IMR-90 (cell line): ENCODE data around the gene CATSPER1. TPM values are rescaled to one million over a fixed set of nuclear protein-coding genes. Genes with fewer than 3 reads are reported as not detected.

ENCODE experiments used
- ATAC-seq: fragments of 200-7000 bp; cut with Tn5 transposase; 2 replicates; pipeline ENCODE4 v1.9.1; 2020; ENCODE audit warnings: low read depth, mild to moderate bottlenecking, moderate library complexity
- BruUV-seq: library from RNA; stranded (reverse); fragments of 400-500 nt; replicated peaks from 2 replicates; lab custom pipeline; 2021; lab: Mats Ljungman, UMichigan
- CTCF ChIA-PET: fragments of 300-600 bp; formaldehyde crosslinking; extraction: SDS; loops from one replicate; lab custom pipeline; 2021; ENCODE audit warnings: antibody characterized with exemption; lab: Yijun Ruan, JAX
- POLR2A ChIA-PET: fragments of 300-600 bp; sonication (Branson Sonifier 250); formaldehyde crosslinking; loops from one replicate; lab custom pipeline; 2022; ENCODE audit warnings: antibody characterized with exemption; ENCODE audit not compliant: unreplicated experiment; lab: Charles Lee
- DNase-seq: peaks from one replicate; pipeline ENCODE4 v3.0.0; 2013
- H2AFZ ChIP-seq: replicated peaks from 2 replicates; pipeline ENCODE3; 2013; ENCODE audit warnings: low read length, mild to moderate bottlenecking; ENCODE audit not compliant: poor library complexity
- H2AK5ac ChIP-seq: 2 replicates; pipeline ENCODE4 v1.6.1; 2013; ENCODE audit warnings: low read depth, low read length, inconsistent platforms
- H2AK9ac ChIP-seq: replicated peaks from 2 replicates; pipeline ENCODE3; 2013; ENCODE audit warnings: mild to moderate bottlenecking, low read depth, low read length, moderate library complexity; ENCODE audit not compliant: poor library complexity
- H2BK120ac ChIP-seq: 2 replicates; pipeline ENCODE4 v1.6.1; 2013; ENCODE audit warnings: low read depth, low read length, inconsistent platforms
- H2BK15ac ChIP-seq: 3 replicates; pipeline ENCODE4 v1.6.1; 2013; ENCODE audit warnings: low read depth, low read length, inconsistent platforms
- H2BK20ac ChIP-seq: 2 replicates; pipeline ENCODE4 v1.6.1; 2013; ENCODE audit warnings: low read depth, mild to moderate bottlenecking, inconsistent platforms, low read length, moderate library complexity
- H2BK5ac ChIP-seq: 2 replicates; pipeline ENCODE4 v1.6.1; 2013; ENCODE audit warnings: mild to moderate bottlenecking, low read depth, low read length, inconsistent platforms; ENCODE audit not compliant: poor library complexity, severe bottlenecking
- H3K14ac ChIP-seq: replicated peaks from 2 replicates; pipeline ENCODE4 v1.6.1; 2013; ENCODE audit warnings: low read depth, low read length, inconsistent platforms
- H3K18ac ChIP-seq: 2 replicates; pipeline ENCODE4 v1.6.1; 2013; ENCODE audit warnings: low read depth, low read length, control low read depth
- H3K23ac ChIP-seq: 2 replicates; pipeline ENCODE4 v1.6.1; 2013; ENCODE audit warnings: low read depth, low read length, inconsistent platforms
- H3K27ac ChIP-seq: 2 replicates; pipeline ENCODE4 v1.5.1; 2013; ENCODE audit warnings: mild to moderate bottlenecking, control low read depth, low read length; ENCODE audit not compliant: insufficient read depth
- H3K27me3 ChIP-seq: 2 replicates; pipeline ENCODE4 v1.6.1; 2013; ENCODE audit warnings: low read length; ENCODE audit not compliant: control insufficient read depth, insufficient read depth
- H3K36me3 ChIP-seq: 2 replicates; pipeline ENCODE4 v1.6.1; 2013; ENCODE audit warnings: low read length, mixed read lengths; ENCODE audit not compliant: control insufficient read depth, insufficient read depth
- H3K4ac ChIP-seq: 2 replicates; pipeline ENCODE4 v1.6.1; 2013; ENCODE audit warnings: low read depth, low read length, inconsistent platforms
- H3K4me1 ChIP-seq: 2 replicates; pipeline ENCODE4 v1.6.1; 2013; ENCODE audit warnings: low read length, mixed read lengths; ENCODE audit not compliant: control insufficient read depth, insufficient read depth
- H3K4me2 ChIP-seq: 2 replicates; pipeline ENCODE4 v1.6.1; 2013; ENCODE audit warnings: low read depth, mild to moderate bottlenecking, control low read depth, low read length, moderate library complexity
- H3K4me3 ChIP-seq: 2 replicates; pipeline ENCODE4 v1.5.1; 2013; ENCODE audit warnings: low read depth, mild to moderate bottlenecking, control low read depth, low read length, moderate library complexity; ENCODE audit not compliant: insufficient read depth
- H3K56ac ChIP-seq: 2 replicates; pipeline ENCODE4 v1.6.1; 2013; ENCODE audit warnings: low read length, inconsistent platforms; ENCODE audit not compliant: insufficient read depth; ENCODE audit errors: extremely low read depth
- H3K79me1 ChIP-seq, 2 experiments: 2 replicates each; pipeline ENCODE4 v1.6.1; 2013; ENCODE audit warnings: low read length in 2 of 2, inconsistent platforms in 1 of 2, low read depth in 1 of 2
- H3K9ac ChIP-seq: 2 replicates; pipeline ENCODE4 v1.6.1; 2013; ENCODE audit warnings: low read depth, low read length, control low read depth
- H3K9me1 ChIP-seq: 2 replicates; pipeline ENCODE4 v1.6.1; 2013; ENCODE audit warnings: low read length, inconsistent platforms; ENCODE audit not compliant: insufficient read depth
- H3K9me3 ChIP-seq: 2 replicates; pipeline ENCODE4 v1.6.1; 2013; ENCODE audit warnings: low read length; ENCODE audit not compliant: control insufficient read depth, insufficient read depth
- H4K20me1 ChIP-seq: 2 replicates; pipeline ENCODE4 v1.6.1; 2013; ENCODE audit warnings: low read length, inconsistent platforms; ENCODE audit not compliant: insufficient read depth
- H4K5ac ChIP-seq: 2 replicates; pipeline ENCODE4 v1.6.1; 2013; ENCODE audit warnings: mild to moderate bottlenecking, low read depth, low read length, control low read depth
- H4K8ac ChIP-seq, 2 experiments: 2 replicates each; pipeline ENCODE4 v1.6.1; 2013; ENCODE audit warnings: low read depth in 2 of 2, low read length in 2 of 2, control low read depth in 1 of 2, inconsistent platforms in 1 of 2
- H4K91ac ChIP-seq: 2 replicates; pipeline ENCODE4 v1.6.1; 2013; ENCODE audit warnings: low read depth, low read length, inconsistent platforms; ENCODE audit not compliant: insufficient read depth
- BHLHE40 ChIP-seq: fragments of 150-350 bp; IDR thresholded peaks from 2 replicates; pipeline ENCODE4 v1.6.1; 2016; ENCODE audit warnings: mild to moderate bottlenecking, low read depth, low read length
- MAFK ChIP-seq: IDR thresholded peaks from 2 replicates; pipeline ENCODE4 v1.6.1; 2012; ENCODE audit warnings: low read depth, low read length, improper control_type of control experiment
- MAZ ChIP-seq: IDR thresholded peaks from 2 replicates; pipeline ENCODE4 v1.6.1; 2012; ENCODE audit warnings: low read depth, mild to moderate bottlenecking, low read length, improper control_type of control experiment, moderate library complexity, borderline replicate concordance
- MXI1 ChIP-seq: IDR thresholded peaks from 2 replicates; pipeline ENCODE4 v1.6.1; 2012; ENCODE audit warnings: low read depth, mild to moderate bottlenecking, low read length, moderate library complexity, borderline replicate concordance
- POLR2A ChIP-seq: IDR thresholded peaks from 2 replicates; pipeline ENCODE4 v1.6.1; 2012; ENCODE audit warnings: mild to moderate bottlenecking, low read depth, low read length
- RAD21 ChIP-seq: IDR thresholded peaks from 2 replicates; pipeline ENCODE4 v1.6.1; 2012; ENCODE audit warnings: low read length, improper control_type of control experiment
- RFX5 ChIP-seq: IDR thresholded peaks from 2 replicates; pipeline ENCODE4 v1.8.0; 2012; ENCODE audit warnings: low read depth, mild to moderate bottlenecking, low read length, moderate library complexity
- WGBS, 2 experiments: methylation state at CpG; one replicate each; pipeline versions ENCODE4 v1.1.5 to v1.1.7; 2013; ENCODE audit warnings: missing lambda C conversion rate in 2 of 2; ENCODE audit not compliant: insufficient read length in 1 of 2; ENCODE audit errors: extremely low coverage in 2 of 2; 5-methylcytosine and 5-hydroxymethylcytosine counted together
- dilution Hi-C: fragments of 300-500 bp; cut with HindIII; formaldehyde crosslinking; loops from one replicate; pipeline ENCODE4 v1.14.3; 2018; ENCODE audit warnings: low sequenced_read_pairs; ENCODE audit not compliant: unreplicated experiment
- in situ Hi-C: fragments of 300-500 bp; cut with MboI; formaldehyde crosslinking; loops from 3 replicates; pipeline ENCODE4 v1.14.3; 2019; ENCODE audit warnings: low sequenced_read_pairs, inconsistent platforms, mixed read lengths
- intact Hi-C: fragments of 100-400 bp; cut with micrococcal nuclease; formaldehyde crosslinking; loops from 2 replicates; pipeline ENCODE4 v1.10.0; 2022
- polyA plus RNA-seq, 3 experiments: library from polyadenylated mRNA; depleted of rRNA; stranded (reverse); fragments of >200 nt; gene quantifications; 2 replicates each; pipeline ENCODE4 v1.2.3, GENCODE V29; 2012; ENCODE audit warnings: low replicate concordance in 1 of 3
- total RNA-seq: library from RNA; depleted of rRNA; stranded (reverse); fragments of >200 nt; gene quantifications from 2 replicates; pipeline ENCODE4 v1.2.3, GENCODE V29; 2012
- TF ChIP-seq, protein P1 (sequence below): fragments of 150-350 bp; IDR thresholded peaks from 2 replicates; pipeline ENCODE4 v1.6.1; 2016; ENCODE audit warnings: low read depth, mild to moderate bottlenecking, low read length, moderate library complexity, borderline replicate concordance
- TF ChIP-seq, protein P2 (sequence below): fragments of 150-350 bp; IDR thresholded peaks from 2 replicates; pipeline ENCODE4 v1.6.1; 2017; ENCODE audit warnings: mild to moderate bottlenecking, antibody characterized with exemption, low read length, low read depth

Gene CATSPER1
- total and polyA plus RNA-seq, 2 of the 4 experiments (the other 2 are of a cell fraction) = 0.18 to 0.91 TPM

DNA sequence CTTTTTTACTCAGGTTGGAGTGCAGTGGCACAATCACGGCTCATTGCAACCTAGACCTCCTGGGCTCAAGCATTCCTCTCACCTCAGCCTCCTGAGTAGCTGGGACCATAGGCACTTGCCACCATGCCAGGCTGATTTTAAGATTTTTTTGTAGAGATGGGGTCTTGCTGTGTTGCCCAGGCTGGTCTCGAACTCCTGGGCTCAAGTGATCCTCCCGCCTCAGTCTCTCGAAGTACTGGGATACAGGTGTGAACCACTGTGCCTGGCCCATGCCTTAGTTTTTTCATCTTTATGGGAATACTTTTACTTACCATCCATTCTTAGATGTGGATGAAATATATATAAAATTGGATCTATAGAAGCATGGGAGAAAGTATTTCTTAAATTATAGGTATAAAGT is 49.0 kb upstream of the CATSPER1 start:
- Histone ChIP-seq H4K91ac (no peak overlapping the region), H3K18ac (no peak overlapping the region), H3K4me2 (no peak overlapping the region), H3K4ac (no peak overlapping the region), H4K8ac (no peak overlapping the region), H2BK15ac (no peak overlapping the region), H2BK20ac (no peak overlapping the region), H3K79me1 (peaks cover 37 to 74% of the 10 kb centered on the region in 2 experiments), H3K4me3 (no peak overlapping the region), H3K27ac (no peak overlapping the region), H3K9me1 (peaks cover 16% of the 10 kb centered on the region), H2AK5ac (no peak overlapping the region), H3K27me3 (no peaks in the 10 kb centered on the region), H3K23ac (no peak overlapping the region), H3K9ac (no peak overlapping the region), H4K5ac (no peak overlapping the region), H3K36me3 (peaks cover 12% of the 10 kb centered on the region), H3K4me1 (peaks cover 8% of the 10 kb centered on the region), H2BK120ac (no peak overlapping the region), H4K20me1 (peaks cover 47% of the 10 kb centered on the region), H3K14ac (no peak overlapping the region), H2AFZ (no peak overlapping the region), H2BK5ac (no peak overlapping the region), H3K9me3 (no peaks in the 10 kb centered on the region), H3K56ac (no peak overlapping the region), H2AK9ac (no peak overlapping the region)
- CTCF ChIA-PET = no interaction called here
- TF ChIP-seq MAFK (no peak), POLR2A (no peak), RAD21 (no peak), MAZ (no peak), BHLHE40 (no peak), MXI1 (no peak), RFX5 (no peak)
- TF ChIP-seq, protein P1, sequence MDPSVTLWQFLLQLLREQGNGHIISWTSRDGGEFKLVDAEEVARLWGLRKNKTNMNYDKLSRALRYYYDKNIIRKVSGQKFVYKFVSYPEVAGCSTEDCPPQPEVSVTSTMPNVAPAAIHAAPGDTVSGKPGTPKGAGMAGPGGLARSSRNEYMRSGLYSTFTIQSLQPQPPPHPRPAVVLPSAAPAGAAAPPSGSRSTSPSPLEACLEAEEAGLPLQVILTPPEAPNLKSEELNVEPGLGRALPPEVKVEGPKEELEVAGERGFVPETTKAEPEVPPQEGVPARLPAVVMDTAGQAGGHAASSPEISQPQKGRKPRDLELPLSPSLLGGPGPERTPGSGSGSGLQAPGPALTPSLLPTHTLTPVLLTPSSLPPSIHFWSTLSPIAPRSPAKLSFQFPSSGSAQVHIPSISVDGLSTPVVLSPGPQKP = no peak
- TF ChIP-seq, protein P2, sequence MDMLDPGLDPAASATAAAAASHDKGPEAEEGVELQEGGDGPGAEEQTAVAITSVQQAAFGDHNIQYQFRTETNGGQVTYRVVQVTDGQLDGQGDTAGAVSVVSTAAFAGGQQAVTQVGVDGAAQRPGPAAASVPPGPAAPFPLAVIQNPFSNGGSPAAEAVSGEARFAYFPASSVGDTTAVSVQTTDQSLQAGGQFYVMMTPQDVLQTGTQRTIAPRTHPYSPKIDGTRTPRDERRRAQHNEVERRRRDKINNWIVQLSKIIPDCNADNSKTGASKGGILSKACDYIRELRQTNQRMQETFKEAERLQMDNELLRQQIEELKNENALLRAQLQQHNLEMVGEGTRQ = no peak
- ATAC-seq (no peak), DNase-seq (no peak)
- dilution Hi-C loops = no loop called here
- in situ Hi-C loops = no loop called here
- no CpG with 5 or more reads among the region's 4 CpGs for WGBS, 2 experiments
- intact Hi-C loops = no loop called here
- BruUV-seq = no TSS peak
- POLR2A ChIA-PET = no interaction called here
